GM18907 (cell line): Measurements from ENCODE around the gene PIK3R3.
"Not testable (repeated sequence)": the region's sequence is repeated elsewhere in the genome, so short reads cannot be mapped to it uniquely, and the experiment has no call there.

Experiments used
- ATAC-seq: cut with Tn5 transposase; IDR thresholded peaks from one replicate; pipeline ENCODE4 v1.9.1; 2021; ENCODE audit warnings: mild to moderate bottlenecking, moderate library complexity; ENCODE audit not compliant: unreplicated experiment

PIK3R3 gene

DNA sequence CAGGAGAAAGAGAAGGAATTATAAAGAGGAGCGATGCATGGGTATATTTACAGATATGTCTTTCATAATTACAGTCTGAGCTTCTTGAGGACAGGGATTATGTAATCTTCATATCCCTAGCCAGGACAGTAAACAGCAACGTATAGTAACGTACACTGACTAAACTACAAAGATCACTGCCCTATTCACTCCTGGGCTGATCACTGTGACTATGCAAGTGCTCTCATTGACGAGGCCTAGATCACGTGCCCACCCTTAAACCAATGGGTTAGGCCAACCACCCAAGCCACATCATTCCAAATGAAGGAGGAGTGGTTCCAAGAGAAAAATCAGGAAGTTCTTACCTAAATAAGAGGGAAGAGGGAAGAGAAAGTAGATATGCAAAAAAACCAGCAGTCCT lies 18.5 kb downstream of the PIK3R3 start:
- no peak for ATAC-seq

DNA sequence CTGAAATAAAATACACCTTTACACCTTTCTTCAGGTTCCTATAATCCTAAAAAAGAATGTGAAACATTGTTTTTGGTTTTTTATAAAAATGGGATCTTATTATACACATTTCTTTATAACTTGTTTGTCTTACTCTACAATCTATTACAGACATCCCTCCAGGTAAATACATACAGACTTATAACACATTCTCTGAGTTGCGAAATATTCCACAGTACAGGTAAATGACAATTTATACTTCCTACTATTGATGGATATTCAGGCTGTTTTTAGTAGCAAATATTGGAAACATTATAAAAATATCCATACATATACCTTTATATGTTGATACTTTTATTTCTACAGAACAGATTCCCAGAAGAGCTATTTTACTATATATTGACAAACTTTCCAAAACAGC lies 20.3 kb downstream of the PIK3R3 start:
- no peak for ATAC-seq

DNA sequence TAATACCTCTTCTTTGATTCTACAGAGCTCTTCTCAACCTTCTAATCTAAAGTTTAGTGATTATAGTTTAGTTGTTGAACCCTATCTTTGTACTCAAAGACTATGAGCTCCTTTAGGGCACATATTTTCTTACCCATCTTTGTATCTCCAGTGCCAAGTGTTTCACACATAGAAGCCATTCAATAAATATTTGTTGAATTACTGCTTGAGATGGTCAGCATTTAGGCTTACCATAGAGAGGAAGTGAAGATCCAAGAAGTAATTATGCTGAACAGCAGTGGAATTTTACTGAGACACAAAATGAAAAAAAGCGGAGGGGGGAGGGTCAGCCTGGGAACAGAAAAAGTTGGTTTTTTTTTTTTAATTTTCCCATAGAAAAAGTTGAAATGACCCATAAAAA lies 21.9 kb downstream of the PIK3R3 start:
- no peak for ATAC-seq

DNA sequence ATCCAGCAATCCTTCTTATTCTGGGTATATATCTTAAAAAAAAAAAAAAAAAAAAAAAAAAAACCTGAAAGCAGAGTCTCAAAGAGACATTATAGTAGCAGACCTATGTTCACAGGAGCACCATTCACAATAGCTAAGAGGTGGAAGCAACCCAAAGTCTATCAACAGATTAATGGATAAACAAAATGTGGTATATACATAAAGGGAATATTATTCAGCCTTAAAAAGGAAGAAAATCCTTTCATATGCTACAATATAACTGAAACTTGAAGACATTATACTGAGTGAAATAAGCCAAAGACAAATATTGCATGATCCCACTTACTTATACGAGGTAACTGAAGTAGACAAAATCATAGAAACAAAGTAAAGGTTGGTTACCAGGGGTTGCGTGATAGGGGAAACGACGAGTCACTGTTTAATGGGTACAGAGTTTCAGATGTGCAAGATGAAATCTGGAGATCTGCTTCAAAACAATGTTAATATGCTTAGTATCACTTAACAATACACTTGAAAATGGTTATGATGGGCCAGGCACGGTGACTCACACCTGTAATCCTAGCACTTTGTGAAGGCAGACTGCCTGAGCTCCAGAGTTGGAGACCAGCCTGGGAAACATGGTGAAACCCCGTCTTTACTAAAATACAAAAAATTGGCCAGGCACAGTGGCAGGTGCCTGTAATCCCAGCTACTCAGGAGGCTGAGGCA lies 29.5 kb downstream of the PIK3R3 start:
- no peak for ATAC-seq

DNA sequence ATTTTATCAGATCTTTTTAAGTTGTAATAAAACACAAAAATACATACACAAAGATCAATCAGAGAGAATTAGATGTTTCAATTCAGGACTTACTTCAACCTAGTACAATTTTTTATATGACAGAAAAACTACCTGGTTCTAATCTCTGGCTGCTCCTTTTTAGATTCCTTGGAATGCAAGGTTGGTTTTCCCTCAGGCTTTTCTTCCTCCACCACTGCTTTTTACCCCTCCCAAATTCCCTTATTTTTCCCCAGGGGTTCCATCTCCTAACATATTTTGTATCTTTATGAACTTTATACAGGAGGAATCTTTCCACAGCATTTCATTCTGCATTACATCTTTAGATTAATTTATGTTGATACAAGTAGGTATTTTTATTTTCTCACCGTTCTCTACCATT lies 33.2 kb downstream of the PIK3R3 start:
- no peak for ATAC-seq

DNA sequence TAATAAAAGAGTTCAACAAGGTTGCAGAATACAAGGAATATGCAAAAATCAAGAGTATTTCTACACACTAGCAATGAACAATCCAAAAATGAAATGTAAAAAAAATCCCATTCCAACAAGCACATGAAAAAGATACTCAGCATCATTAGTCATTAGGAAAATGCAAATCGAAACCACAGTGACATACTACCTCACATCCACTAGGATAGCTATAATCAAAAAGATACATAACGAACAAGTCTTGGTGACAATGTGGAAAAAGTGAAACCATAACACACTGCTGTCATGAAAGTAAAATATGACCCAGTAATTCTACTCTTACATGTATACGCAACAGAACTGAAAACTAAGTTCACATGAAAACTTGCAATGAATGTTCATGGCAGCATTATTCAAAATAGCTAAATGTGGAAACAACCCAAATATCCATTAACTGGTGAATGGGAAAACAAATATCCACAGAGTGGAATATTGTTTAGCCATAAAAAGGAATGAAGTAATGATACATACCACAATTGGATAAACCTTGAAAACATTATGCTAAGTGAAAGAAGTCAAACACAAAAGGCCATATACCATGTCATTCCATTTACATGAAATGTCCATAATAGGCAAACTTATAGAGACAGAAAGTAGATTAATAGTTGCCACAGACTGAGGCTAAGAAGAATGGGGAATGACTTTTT lies 34.3 kb downstream of the PIK3R3 start:
- ATAC-seq = no peak

DNA sequence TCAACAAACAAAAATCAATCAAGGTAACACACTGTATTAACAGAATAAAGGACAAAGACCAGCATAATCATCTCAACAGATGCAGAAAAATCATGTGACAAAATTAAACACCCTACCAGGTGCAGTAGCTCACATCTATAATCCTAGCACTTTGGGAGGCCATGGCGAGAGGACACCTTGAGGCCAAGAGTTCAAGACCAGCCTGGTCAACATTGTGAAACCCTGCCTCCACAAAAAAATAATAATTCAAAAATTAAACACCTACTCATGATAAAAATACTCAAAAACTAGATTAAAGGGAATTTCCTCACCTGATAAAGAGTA lies 35.3 kb downstream of the PIK3R3 start:
- ATAC-seq = no peak

DNA sequence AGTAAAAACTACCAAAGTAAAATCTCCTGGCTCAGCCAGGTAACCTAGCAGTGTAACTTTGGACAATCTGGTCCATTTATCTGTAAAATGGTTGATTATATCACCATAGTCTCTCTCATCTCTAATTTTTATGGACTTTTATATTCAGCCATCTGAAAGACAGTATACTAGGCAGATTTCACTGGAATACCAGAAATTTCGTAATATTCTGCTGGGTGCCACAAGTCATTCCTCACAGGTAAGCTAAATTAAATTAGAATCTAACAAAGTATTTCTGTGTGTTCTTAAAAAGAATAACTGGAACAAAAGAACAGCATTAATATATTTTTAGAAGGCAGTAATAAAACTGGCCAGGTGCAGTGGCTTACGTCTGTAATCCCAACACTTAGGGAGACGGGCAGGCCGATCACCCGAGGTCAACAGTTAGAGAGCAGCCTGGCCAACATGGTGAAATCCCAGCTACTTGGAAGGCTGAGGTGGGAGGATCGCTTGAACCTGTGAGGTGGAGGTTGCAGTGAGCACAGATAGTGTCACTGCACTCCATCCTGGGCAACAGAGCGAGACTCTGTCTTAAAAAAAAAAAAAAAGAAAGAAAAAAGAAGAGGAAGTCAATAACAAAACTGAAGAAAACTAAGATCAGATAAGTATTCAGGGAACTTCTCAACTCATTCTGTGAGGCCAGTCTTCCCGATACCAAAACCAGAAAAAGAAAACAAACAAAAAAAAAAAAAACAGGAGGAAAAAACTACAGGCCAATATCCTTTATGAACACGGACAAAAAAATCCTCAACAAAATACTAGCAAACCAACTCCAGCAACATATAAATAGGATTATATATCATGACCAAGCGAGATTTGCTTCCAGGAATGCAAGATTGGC lies 35.9 kb downstream of the PIK3R3 start:
- ATAC-seq = no peak

DNA sequence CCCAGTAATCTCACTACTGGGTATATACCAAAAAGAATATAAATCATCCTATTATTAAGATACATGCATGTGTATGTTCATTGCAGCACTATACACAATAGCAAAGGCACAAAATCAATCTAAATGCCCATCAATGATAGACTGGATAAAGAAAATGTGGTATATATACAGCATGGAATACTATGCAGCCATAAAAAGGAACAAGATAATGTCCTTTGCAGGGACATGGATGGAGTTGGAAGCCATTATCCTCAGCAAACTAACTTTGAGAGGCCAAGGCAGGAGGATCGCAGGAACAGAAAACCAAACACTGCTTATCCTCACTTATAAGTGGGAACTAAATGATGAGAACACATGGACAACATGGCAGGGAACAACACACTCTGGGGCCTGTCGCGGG lies 37.3 kb downstream of the PIK3R3 start:
- ATAC-seq = not testable (repeated sequence)

DNA sequence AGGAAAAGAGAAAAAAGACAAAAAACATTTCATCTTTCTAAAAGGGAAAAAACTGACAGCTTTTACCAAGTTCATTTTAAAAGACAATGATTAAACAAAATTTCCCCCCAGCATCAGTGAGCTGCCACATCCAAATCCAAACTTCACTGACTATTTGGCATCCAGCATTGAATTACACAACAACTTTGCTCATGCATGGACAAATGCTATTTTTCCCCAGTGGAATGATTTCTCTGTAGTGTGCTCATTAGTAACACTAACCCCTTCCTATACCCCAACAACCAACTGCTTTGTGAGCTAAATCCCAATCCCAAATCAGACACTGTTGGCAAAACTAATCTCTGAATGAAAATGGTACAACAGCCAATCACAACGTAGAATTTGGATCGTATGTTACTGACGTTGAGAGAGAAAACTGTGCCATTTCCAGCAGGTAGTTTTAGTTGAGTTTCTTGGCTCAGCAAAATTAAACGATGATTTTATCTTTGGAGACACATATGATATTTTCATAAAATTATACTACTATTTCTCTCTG lies 37.9 kb downstream of the PIK3R3 start:
- no peak for ATAC-seq

DNA sequence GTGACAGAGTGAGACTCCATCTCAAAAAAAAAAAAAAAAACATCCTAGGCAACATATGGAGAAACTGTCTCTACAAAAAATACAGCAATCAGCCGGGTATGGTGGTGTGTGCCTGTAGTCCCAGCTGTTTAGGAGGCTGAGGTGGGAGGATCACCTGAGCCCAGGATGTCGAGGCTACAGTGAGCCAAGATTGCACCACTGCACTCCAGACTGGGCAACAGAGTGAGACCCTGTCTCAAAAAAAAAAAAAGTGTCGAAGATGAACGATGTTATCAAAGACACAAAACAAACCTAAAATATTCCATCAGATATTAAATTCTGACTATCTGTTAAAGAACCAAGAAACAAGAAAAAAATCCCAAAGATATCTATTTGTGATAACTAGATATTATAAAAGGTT lies 38.6 kb downstream of the PIK3R3 start:
- not testable (repeated sequence) for ATAC-seq

DNA sequence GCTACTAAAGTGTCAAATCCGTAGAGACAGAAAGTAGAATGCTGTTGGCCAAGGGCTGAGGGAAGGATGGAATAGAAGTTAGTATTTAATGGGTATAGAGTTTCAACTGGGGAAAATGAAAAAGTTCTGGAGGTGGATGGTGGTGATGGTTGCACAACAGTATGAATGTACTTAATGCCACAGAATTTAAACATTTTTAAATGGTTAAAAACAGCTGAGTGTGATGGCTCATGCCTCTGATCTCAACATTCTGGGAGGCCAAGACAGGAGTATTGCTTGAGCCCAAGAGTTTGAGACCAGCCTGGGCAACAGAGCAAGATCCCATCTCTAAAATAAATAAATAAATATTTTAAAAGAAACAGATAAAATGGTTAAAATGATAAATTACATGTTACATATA lies 44.5 kb downstream of the PIK3R3 start:
- no peak for ATAC-seq

DNA sequence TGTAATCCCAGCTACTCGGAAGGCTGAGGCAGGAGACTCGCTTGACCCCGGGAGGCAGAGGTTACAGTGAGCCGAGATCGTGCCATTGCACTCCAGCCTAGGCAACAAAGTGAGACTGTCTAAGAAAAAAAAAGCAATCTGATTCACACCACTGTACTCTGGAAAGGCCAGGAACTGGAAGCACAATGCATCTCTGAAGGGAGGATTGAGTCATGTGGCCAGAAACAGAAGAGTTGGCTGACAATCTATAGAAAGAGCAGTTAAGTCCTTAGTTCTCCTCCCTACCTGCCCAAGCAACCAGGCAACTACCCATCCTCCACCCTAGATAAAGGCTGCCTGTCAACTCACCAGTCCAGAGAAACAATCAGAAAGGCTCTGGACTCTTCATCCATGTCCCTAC lies 45.9 kb downstream of the PIK3R3 start:
- ATAC-seq = no peak

DNA sequence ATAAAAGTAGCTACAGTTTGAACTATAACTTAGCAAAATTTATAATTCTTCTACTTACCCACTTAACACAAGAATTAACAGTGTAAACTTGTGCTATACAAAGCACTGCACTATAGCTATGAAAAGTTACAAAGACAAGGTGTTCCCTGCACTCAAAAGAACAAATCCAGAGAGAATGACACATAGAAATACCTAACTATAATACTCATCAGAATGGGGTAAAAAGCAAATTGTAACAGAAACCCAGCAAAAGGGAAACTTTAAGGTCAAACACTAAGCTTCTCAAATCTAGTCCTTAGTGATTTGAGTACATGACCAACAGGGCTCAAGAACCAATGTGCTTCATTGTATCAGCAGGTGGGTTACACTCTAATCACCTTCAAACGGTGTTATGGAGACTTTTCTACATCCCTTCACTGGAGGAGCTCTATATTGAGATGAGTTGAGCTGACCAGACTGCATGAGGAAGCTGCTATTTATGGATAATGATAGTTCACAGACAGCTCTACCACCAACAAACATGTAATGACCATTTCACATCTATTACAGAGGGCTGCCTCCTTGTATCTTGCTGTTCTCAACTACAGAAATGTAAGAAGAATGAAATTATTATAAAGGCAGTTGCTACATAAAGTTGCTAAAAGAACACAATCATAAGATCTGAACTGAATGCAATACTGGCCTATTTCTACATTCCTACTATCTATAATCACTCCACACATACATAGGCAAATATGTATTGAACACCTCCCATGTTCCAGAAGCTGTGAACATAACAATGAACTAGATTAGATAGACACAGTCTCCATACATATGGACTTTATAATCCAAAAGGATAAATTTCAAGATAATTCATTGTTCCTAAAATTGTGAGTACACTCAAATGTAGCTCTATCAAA lies 47.6 kb downstream of the PIK3R3 start:
- ATAC-seq = no peak

DNA sequence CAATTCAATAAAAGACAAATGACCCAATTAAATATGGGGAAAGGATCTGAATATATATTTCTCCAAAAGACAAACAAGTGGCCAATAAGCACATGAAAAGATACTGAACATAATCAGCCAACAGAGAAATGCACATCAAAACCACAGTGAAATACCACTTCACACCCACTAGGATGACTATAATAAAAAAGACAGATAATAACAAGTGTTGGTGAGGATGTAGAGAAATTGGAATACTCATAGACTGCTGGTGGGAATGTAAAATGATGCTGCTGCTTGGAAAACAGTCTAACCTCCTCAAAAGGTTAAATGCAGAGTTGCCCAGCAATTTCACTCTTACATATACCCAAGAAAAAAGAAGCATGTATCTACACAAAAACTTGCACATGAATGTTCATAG lies 48.9 kb downstream of the PIK3R3 start:
- no peak for ATAC-seq

DNA sequence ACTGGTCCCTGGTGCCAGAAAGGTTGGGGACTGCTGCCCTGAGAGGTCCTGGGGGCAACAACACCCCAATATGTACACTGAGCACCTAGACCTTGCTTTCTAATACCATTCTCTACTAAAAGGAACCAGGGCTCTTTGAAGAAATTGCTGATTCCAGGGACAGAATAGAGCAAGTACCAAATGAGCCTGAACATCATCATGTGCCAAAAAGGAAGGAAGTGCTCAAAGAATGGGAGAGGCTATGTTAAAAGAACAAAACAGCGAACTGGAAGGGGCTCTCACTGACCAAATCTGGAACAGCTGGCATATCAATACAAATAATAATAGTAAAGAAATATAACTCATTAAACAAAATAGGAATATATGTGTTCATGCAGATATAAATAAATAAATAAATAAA lies 50.8 kb downstream of the PIK3R3 start:
- ATAC-seq = no peak

DNA sequence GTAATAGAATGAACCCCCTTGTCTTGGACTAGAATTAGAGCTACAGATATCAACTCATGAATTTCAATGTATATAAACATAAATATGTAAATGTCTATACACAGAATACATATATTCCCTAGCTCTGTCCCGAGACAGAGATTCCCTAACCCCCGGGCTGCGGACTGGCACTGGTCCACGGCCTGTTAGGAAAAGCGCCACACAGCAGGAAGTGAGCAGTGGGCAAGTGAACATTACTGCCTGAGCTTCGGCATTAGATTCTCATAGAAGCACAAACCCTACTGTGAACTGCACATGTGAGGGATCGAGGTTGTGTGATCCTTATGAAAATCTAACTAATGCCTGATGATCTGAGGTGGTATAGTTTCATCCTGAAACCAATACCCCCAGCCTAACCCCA lies 51.2 kb downstream of the PIK3R3 start:
- ATAC-seq = no peak

DNA sequence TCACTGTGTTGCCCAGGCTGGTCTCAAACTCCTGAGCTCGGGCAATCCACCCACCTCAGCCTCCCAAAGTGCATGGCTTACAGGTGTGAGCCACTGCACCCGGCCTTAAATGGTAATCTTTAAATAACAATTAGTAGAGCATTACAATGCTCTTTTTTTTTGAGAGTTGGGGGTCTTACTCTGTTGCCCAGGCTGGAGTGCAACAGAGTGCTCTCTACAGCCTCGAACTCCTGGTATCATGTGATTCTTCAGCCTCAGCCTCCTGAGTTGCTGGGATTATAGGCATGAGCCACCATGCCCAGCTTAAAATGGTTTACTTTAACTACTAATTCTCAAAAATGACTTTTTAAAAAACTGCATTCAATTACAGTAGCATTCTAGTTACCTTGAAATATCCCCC lies 52.2 kb downstream of the PIK3R3 start:
- no peak for ATAC-seq

DNA sequence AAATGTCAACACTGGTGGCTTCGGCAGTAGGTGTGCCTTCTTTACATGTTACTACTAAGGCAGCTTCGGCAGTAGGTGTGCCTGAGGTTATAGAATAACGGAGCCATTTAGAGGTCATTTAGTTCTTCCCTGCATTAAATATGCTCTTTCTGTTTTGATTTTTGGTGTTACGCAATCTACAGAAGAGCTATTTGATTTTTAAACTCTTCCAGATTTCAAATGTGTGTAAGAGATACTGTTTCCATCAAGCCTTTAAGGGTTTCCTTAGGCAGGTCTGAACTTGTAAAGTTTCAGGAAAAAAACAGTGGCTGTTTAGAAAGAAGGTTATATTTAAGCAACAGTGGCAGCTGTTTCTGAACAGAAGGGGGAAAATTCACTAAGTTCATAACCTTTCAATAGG lies 54.8 kb downstream of the PIK3R3 start:
- ATAC-seq = no peak

DNA sequence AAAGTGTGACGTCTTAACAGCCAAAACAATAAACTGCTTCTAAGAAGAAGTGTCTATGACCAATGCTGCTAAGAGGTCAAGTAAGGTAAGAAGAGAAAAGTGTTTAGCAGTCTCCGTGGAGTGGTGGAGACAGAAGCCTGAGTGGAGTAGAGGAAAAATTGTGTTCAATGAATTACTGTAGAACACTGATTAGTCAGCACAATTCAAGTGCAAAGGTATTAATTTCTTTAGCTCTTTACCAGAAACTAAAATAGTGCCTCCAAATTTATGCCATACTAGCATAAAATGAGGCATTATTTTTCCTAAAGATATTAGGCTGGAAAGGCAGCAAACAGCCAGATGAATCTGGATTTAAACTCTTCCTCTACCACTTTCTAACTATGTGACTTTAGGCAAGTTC lies 56.1 kb downstream of the PIK3R3 start:
- ATAC-seq = no peak

DNA sequence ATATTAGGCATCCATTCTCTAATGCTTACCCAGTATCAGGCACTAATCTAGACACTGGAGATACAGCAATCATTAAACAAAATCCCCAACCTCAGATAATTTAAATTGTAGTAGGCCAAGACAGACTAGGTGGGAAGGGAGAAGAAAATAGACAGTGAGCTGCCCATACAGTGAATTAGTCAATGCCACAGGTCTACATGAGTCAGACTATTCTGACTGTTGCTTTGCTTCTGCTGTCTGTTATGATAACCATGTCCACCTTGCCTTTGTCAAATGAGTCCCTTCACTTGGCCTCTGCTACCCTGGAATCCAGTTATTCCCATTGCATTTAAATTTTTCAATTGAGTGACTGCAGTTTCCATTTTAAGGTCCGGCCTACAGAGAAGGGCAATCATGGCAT lies 59.5 kb downstream of the PIK3R3 start:
- no peak for ATAC-seq
